ENCODE measurements around the gene NUDCD3.

GRCh38 chr7:44534087-44534486 is 43.6 kb upstream of the NUDCD3 start:
- TF ChIP-seq CTCF (IDR thresholded peaks at IDR 0.05; ENCODE audit: insufficient read depth, low read length, poor library complexity, severe bottlenecking) (no peak), EZH2phosphoT487 (conservative IDR thresholded peaks at IDR 0.05; ENCODE audit: low read length) (no peak)

All from SU-DHL-6 (cell line).